ENCODE data around the gene GABPA. TPM values are rescaled to one million over a fixed set of nuclear protein-coding genes. Genes with fewer than 3 reads are reported as not detected.

The GABPA gene
- total RNA-seq, 1 donor from 2014 or later, result 16.2 TPM

DNA sequence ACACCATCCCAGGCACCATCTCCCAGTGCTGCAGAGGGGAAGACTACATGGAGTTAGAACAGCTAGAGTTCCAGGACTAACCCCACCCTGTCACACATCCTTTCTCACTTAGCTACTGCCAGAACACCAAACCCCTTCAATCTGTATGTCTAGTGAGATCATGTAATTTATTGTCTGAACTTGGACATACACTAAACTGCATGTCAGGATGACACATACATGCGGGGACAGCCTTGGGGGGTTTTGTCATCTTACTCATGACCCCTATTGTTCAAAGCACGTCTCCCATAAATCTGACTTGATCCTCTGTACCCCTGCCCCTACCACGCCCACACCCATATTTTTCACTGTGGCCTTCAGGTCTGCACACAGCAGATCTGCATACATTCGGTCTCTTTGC, 71.3 kb downstream of the GABPA start:
- Mint-ChIP-seq H3K4me3 (ENCODE audit: unreplicated experiment) (no peak overlapping the region), H3K4me1 (ENCODE audit: low read depth, unreplicated experiment) (no peaks in the 10 kb centered on the region), H3K27me3 (ENCODE audit: unreplicated experiment) (no peaks in the 10 kb centered on the region)

GRCh38 chr21:25807191-25807590, 72.4 kb downstream of the GABPA start:
- H3K4me3 Mint-ChIP-seq (ENCODE audit: unreplicated experiment), result no peak overlapping the region
- peaks cover 2% of the 10 kb centered on the region for H3K9me3 Mint-ChIP-seq (ENCODE audit: unreplicated experiment)
- TF ChIP-seq CTCF (IDR thresholded peaks at IDR 0.05; ENCODE audit: partially characterized antibody, unreplicated experiment), result no peak
- no peak overlapping the region for H3K27ac Mint-ChIP-seq (ENCODE audit: unreplicated experiment)
- no peaks in the 10 kb centered on the region for H3K4me1 Mint-ChIP-seq (ENCODE audit: low read depth, unreplicated experiment)
- H3K27me3 Mint-ChIP-seq (ENCODE audit: unreplicated experiment), result no peaks in the 10 kb centered on the region
- H3K36me3 Mint-ChIP-seq (ENCODE audit: unreplicated experiment), result no peaks in the 10 kb centered on the region
- DNase-seq, result no peak

More for the DNA sequence above, 71.3 kb downstream of the GABPA start:
- peaks cover 2% of the 10 kb centered on the region for H3K9me3 Mint-ChIP-seq (ENCODE audit: unreplicated experiment)
- H3K36me3 Mint-ChIP-seq (ENCODE audit: unreplicated experiment), result no peaks in the 10 kb centered on the region
- no peak for DNase-seq
- H3K27ac Mint-ChIP-seq (ENCODE audit: unreplicated experiment), result no peak overlapping the region
- TF ChIP-seq CTCF (IDR thresholded peaks at IDR 0.05; ENCODE audit: partially characterized antibody, unreplicated experiment), result no peak

- no peak overlapping the region for H3K4me3 Mint-ChIP-seq (ENCODE audit: unreplicated experiment)
- H3K4me1 Mint-ChIP-seq (ENCODE audit: low read depth, unreplicated experiment), result no peaks in the 10 kb centered on the region
- H3K27ac Mint-ChIP-seq (ENCODE audit: unreplicated experiment), result no peak overlapping the region
- TF ChIP-seq CTCF (IDR thresholded peaks at IDR 0.05; ENCODE audit: partially characterized antibody, unreplicated experiment), result no peak
- H3K36me3 Mint-ChIP-seq (ENCODE audit: unreplicated experiment), result no peaks in the 10 kb centered on the region
- DNase-seq, result no peak
- peaks cover 2% of the 10 kb centered on the region for H3K9me3 Mint-ChIP-seq (ENCODE audit: unreplicated experiment)
- no peaks in the 10 kb centered on the region for H3K27me3 Mint-ChIP-seq (ENCODE audit: unreplicated experiment)
Observed at GRCh38 chr21:25809013-25809412, 74.2 kb downstream of the GABPA start.

- Mint-ChIP-seq H3K27ac (ENCODE audit: unreplicated experiment) (no peak overlapping the region), H3K4me1 (ENCODE audit: low read depth, unreplicated experiment) (no peaks in the 10 kb centered on the region), H3K36me3 (ENCODE audit: unreplicated experiment) (no peaks in the 10 kb centered on the region), H3K4me3 (ENCODE audit: unreplicated experiment) (no peak overlapping the region), H3K27me3 (ENCODE audit: unreplicated experiment) (no peaks in the 10 kb centered on the region), H3K9me3 (ENCODE audit: unreplicated experiment) (peaks cover 2% of the 10 kb centered on the region)
- no peak for TF ChIP-seq CTCF (IDR thresholded peaks at IDR 0.05; ENCODE audit: partially characterized antibody, unreplicated experiment)
- no peak for DNase-seq
Observed at GRCh38 chr21:25811186-25811585, 76.4 kb downstream of the GABPA start.

GRCh38 chr21:25813917-25814316, 79.1 kb downstream of the GABPA start:
- Mint-ChIP-seq H3K4me3 (ENCODE audit: unreplicated experiment) (no peak overlapping the region), H3K4me1 (ENCODE audit: low read depth, unreplicated experiment) (no peaks in the 10 kb centered on the region), H3K27me3 (ENCODE audit: unreplicated experiment) (no peaks in the 10 kb centered on the region), H3K27ac (ENCODE audit: unreplicated experiment) (no peak overlapping the region), H3K9me3 (ENCODE audit: unreplicated experiment) (peaks cover 1% of the 10 kb centered on the region), H3K36me3 (ENCODE audit: unreplicated experiment) (no peaks in the 10 kb centered on the region)
- no peak for DNase-seq
- TF ChIP-seq CTCF (IDR thresholded peaks at IDR 0.05; ENCODE audit: partially characterized antibody, unreplicated experiment), result no peak
